Measurements from ENCODE around the gene GALNTL6.

The GALNTL6 gene

DNA sequence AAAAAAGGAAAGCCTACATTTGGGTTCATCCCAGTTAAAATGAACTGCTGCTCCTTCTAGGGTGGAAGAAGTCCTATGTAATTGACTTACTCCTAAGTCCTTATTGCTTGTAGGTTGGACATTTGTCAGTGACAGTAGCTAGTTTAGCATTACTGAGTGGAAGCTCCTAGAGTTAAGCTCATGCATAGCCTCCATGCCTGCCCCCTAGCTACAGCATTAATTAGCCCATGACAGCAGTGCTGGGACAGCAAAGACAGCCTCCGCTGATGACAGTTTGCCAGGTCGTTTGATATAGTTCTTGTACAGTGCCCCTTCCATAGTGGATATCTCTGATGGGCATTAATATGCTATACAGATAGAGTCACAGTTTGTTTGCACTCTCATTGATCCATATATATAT lies 18.7 kb upstream of the GALNTL6 start:
- DNase-seq (ENCODE audit: low read depth) = no peak
- H3K4me3 ChIP-seq (ENCODE audit: low read depth, low read length) = no peak overlapping the region
- TF ChIP-seq, protein P1, sequence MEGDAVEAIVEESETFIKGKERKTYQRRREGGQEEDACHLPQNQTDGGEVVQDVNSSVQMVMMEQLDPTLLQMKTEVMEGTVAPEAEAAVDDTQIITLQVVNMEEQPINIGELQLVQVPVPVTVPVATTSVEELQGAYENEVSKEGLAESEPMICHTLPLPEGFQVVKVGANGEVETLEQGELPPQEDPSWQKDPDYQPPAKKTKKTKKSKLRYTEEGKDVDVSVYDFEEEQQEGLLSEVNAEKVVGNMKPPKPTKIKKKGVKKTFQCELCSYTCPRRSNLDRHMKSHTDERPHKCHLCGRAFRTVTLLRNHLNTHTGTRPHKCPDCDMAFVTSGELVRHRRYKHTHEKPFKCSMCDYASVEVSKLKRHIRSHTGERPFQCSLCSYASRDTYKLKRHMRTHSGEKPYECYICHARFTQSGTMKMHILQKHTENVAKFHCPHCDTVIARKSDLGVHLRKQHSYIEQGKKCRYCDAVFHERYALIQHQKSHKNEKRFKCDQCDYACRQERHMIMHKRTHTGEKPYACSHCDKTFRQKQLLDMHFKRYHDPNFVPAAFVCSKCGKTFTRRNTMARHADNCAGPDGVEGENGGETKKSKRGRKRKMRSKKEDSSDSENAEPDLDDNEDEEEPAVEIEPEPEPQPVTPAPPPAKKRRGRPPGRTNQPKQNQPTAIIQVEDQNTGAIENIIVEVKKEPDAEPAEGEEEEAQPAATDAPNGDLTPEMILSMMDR (conservative IDR thresholded peaks at IDR 0.05; ENCODE audit: low read depth, low read length) = no peak

DNA sequence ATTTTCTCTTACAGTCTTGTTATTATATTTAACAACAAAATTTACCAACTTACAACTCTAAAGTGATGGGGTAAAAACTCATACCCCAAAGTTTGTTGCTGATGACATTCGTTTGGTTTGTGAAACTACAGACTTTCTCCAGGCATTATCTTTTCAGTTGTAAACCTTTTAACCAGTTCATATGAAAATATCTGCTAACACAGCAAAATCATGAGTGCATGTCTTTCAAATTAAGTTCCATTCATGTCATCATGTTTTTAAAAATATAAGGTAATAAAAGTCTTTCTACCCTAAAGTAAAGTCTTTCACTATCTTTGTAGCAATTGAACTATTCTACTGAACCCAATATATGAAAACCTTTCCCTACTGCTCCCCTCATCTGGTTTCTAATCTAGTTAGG lies 3.4 kb upstream of the GALNTL6 start:
- no peak overlapping the region for H3K4me3 ChIP-seq (ENCODE audit: low read depth, low read length)
- DNase-seq (ENCODE audit: low read depth) = no peak
- TF ChIP-seq, protein P1 (conservative IDR thresholded peaks at IDR 0.05; ENCODE audit: low read depth, low read length) = no peak

DNA sequence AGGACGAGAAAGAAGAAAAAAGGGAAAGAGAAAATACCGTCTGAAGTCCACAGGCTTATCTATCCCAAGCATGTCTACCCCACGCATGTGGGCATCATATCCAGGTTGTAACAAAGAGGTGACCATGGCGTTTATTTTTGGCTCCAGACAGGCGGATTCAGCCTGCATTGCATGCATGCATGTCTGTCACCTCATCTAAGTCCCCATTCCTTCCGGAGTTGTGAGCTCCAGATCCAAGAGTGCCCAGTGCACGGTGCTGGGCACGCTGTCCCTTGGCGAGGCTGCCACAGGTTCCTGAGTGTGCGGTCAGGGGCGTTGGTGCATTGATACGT lies 905 bp upstream of the GALNTL6 start:
- TF ChIP-seq, protein P1 (conservative IDR thresholded peaks at IDR 0.05; ENCODE audit: low read depth, low read length) = no peak
- peak overlapping the region; percentile 55 for H3K4me3 ChIP-seq (ENCODE audit: low read depth, low read length)
- DNase-seq (ENCODE audit: low read depth) = peak; percentile 1

DNA sequence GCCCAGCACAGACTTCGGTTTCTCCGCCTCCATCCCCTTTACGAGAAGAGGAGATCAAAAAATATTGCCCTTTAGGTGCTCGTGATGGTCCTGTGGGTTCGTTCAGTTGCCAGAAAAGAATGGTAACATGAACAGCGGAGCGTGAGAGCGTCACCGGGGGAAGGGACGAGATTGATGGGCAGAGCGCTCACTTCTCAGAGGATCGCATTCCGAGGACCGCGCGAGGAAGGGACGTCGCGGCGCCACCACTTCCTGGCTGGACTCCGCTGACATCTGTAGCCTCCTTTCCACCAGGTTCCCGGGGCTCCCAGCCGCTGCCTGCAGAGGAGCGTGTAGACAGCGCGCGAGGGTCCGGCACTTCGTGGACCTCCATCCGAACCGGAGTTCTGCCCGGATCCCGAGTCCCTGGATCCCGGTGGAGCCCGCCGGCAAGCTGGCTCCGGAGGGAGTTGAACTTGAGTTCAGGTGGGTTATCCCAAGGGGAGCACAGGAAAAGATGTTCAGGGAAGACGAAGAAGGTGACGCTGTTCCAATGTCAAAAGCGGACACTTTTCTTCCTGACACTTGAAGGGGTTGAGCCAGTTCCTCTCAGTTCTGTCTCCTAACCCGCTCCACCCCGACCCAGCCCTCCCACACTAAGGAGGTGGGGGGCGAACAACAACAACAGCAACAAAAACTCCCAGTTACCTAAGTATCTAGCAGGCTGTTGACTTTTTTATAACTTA lies 484 bp downstream of the GALNTL6 start:
- DNase-seq (ENCODE audit: low read depth) = peak; percentile 2
- TF ChIP-seq, protein P1 (conservative IDR thresholded peaks at IDR 0.05; ENCODE audit: low read depth, low read length) = no peak
- H3K4me3 ChIP-seq (ENCODE audit: low read depth, low read length) = peak overlapping the region; percentile 55

DNA sequence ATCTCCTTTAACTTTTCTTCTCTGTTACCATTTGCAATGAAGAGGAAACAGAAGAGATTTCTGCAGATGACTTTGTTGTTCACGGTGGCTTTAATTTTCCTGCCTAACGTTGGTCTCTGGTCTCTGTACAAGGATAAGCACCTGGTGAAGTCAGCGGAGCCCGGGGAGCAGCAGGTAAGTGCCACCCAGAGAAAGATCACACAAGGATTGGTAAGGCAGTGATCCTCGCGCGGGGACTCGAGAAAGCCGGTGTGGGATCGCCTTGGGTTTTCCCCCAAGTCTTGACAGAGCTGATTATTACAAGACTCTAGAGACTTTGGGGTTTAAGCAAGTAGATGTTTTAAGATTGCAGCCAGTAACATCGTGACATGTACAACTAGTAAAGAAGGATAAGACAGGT lies 1.3 kb downstream of the GALNTL6 start:
- DNase-seq (ENCODE audit: low read depth) = no peak
- no peak overlapping the region for H3K4me3 ChIP-seq (ENCODE audit: low read depth, low read length)
- TF ChIP-seq, protein P1 (conservative IDR thresholded peaks at IDR 0.05; ENCODE audit: low read depth, low read length) = no peak

DNA sequence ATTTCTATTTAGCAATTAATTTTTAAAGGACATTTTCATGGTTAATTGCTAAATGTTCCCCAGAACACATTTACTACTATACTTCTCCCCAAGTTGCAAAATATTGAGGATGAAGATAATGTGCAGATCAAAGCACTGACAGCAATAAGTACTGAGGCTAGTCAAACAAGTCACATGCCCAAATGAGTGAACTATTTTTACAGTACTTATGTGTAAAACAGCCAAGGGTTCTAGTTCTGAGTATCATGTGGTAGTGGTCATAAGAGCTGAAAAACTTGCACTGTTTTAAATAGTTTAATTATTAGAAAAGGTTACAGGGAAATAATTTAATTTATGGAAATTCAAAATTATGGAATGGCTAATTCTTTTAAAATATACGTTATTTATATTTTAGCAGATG lies 3.8 kb downstream of the GALNTL6 start:
- no peak overlapping the region for H3K4me3 ChIP-seq (ENCODE audit: low read depth, low read length)

DNA sequence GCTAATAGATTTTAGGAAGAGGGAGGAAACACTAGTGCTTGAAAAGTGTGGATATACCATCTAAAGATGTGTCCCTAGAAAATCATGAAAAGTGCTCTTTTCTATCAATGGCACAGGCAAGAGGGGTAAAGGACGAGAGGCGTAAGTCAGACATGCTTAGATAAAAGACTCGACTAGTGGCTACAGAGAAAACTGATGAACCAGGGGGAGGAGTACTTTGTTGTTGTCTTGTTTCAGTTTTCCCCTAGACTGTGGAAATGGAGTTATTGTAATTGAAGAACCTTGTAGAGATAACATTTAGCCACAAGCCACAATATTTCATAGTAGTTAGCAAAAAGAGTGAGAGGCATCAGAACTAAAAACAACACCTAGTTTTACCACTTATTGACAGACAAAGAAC lies 21.4 kb downstream of the GALNTL6 start:
- no peak overlapping the region for H3K4me3 ChIP-seq (ENCODE audit: low read depth, low read length)
- TF ChIP-seq, protein P1 (conservative IDR thresholded peaks at IDR 0.05; ENCODE audit: low read depth, low read length) = no peak
- peak; percentile 6 for DNase-seq (ENCODE audit: low read depth)

More for the DNA sequence above, 3.8 kb downstream of the GALNTL6 start:
- TF ChIP-seq, protein P1 (conservative IDR thresholded peaks at IDR 0.05; ENCODE audit: low read depth, low read length) = no peak
- no peak for DNase-seq (ENCODE audit: low read depth)
